NCI-H1417 (cell line): ENCODE measurements around the gene MSANTD1.
A peak's percentile ranks its signal among the peaks of the same experiment; 100 is the strongest.

ENCODE experiments used
- DNase-seq, 3 experiments: peaks; one replicate each; lab custom pipeline; 2025; lab: John Stamatoyannopoulos, UW

MSANTD1 gene

DNA sequence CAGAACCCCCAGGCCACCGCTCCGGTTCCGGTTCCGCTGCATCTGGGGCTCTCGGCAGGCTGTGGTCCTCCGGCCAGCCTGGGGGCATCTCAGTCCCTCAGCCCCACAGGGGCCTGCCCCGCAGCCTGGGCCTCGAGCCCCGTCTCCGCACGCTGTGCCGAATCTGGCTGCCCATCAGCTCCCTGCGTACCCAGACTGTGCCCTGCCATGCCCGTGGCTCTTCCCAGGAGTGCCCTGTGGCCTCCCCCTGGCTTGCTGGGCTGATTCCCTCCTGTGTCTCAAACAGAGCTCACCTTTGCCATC lies 830 bp upstream of the MSANTD1 start:
- no peak for DNase-seq

DNA sequence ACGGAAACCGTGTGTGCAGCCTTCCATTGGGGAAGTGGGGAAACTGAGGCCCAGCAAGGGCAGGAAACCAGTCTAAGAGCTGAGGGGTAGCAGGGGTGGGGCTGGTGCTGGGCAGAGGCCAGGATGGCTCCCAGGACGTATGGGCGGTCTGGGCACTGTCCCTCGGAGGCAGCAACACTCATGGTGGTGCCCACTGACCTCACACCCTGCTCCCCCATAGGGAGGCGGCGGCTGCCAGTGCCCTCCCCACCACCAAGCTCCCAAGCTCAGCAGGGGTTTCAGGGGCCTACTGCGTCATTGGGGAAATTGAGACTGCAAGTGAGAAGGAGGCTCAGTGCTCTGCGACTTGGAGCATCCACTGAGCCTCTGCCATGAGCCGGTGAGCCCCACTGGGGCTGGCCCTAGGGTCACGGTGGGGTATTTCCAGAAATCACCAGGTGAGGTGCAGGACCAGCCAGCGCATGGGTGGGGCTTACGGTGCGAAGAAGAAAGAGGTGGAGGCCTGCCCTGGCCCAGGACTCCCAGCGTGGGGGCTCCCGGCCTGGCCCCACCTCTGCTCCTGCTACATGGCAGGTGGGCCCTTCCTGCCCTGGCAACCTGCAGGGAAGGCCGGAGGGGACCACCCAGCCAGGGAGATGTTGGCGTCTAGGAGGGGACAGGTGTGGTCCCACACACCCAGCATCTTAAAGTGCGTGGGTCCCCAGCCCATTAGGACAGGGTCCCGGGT lies 915 bp downstream of the MSANTD1 start:
- no peak for DNase-seq

DNA sequence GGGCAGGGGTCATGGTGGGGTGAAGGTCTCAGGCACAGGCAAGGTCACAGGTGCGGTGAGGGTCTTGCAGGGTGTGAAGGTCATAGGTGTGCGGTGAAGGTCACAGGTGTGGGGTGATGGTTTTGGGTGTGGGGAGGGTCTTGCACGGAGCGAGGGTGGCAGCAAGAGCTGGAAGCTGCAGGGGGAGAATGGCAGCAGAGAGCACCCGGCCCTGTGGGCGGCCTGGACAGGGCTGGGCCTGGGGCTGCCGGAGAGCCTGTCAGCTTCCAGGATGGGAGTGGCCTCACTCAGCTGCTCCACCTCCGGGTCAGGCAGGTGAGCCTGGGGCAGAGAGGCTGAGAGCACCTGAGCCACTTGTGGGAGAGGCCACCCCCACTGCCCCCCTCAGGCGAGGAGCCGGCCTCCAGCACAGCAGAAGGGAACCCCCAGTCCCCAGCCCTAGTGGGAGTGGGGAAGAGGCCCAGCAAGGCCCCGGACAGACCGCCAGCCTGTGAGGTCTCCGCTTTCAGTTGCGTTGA lies 1.5 kb downstream of the MSANTD1 start:
- DNase-seq = peak in 1 of 3 experiments; percentile 70

DNA sequence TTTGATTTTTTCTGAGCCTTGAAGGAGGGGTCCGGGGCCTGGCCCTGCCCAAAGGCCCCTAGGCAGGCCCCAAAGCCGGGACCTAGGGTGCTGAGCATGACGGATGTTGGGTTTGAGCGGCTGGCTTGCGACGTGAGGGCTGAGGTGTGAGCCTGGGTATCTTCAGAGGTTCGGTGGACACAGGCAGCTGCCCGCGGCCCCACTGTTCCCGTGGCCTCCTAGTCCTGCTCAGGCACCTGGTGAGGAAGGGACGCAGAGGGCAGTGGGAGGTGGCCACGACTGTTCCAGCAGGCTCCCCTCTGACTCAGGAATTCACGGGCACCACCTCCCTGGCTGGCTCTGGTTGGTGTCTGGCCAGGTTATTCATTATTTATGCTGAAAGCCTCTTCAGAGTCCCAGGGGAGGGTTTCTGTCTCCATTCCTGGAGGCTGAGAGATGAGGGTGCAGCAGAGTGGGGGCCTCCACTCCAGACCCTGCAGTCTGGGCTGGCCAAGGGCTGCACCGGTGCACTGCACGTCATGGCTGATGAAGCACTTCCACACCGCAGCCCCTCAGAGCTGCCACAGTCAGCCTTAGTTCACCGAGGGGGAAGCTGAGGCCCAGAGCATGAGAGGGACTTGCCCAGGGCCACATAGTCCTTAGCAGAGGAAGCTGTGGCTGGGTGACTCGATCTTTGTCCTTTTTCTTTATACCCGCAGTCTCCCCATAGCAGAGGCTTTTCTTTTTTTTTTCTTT lies 2.2 kb downstream of the MSANTD1 start:
- peak in 1 of 3 experiments; percentile 93 for DNase-seq

DNA sequence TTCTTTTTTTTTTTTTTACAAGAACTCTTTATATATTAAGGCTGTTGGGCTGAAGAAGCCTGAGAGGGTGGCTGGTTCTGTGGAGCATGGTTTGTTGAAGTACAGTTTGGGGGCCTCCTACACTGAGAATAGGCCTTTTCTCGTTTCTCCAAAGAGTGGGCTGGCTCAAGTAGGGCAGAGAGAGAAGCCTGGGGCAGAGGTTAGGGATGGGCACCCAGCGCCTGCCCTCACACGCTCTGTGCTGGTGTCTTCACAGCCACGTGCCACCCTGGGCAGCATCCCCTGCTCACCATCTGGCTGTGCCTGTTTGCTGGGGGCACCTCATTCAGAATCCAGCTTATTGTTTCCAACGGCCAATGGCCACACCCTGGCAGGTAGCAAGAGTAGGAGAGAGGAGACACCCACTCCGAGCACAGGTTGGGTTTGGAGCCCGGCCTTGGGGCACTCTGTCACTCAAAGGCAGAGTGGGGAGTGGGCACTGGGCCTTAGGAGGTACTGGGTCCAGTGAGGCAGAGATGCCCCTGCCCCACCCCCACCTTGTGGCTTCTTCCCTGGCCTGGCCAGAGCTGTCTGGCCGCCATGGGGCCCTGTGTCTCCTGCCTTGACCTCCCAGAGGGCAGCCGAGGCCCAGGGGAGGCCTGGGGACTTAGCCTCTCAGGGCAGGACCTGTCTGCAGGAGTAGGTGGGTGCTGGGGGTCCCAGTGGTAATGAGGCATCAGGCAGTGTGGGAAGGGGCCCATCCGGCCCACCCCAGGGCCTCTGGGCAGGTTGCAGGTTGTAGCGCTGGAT lies 2.9 kb downstream of the MSANTD1 start:
- DNase-seq = no peak

DNA sequence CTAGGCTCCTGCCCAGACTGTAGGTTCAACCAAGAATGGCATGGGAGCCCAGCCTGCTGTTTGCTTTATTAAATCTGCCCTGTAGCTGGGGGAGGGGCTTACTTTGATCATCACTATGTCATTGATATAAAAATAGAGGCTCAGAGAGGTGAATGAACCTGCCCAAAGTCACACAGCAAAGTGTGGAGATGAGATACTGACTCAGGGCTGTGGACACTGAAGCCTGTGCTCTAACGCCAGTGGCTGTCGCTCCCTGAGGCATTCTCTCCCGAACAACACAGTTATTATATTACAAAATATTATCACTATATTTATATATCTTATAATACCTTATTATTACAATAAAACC lies 3.5 kb downstream of the MSANTD1 start:
- no peak for DNase-seq

DNA sequence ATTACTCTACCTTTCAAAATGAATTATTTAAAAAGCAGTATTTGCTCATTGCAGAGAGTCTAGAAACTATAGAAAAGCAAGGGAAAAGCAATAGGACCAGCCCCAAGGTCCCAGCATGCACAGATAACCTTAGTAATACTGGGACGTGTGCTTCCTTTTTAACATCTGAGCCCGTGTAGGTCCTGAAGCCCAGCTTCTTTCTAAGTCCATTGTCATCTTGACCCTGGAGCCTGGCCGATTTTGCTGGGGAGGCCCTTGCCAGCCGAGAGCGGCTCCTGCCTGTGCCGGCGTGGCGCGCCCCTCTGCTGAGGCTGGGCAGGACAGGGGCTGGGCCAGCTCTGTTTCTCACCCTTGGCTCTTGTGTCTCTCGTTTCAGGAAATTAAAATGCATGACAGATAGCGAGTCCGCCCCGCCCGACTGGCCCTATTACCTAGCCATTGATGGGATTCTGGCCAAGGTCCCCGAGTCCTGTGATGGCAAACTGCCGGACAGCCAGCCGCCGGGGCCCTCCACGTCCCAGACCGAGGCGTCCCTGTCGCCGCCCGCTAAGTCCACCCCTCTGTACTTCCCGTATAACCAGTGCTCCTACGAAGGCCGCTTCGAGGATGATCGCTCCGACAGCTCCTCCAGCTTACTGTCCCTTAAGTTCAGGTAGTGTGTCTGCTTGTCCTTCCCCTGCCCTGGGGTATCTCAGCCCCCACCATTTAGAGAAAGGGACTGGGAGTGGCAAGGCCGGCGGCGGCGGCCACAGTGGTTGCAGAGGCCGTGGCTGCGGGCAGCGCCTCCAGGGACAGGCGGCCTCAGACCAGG lies 4.1 kb downstream of the MSANTD1 start:
- no peak for DNase-seq

DNA sequence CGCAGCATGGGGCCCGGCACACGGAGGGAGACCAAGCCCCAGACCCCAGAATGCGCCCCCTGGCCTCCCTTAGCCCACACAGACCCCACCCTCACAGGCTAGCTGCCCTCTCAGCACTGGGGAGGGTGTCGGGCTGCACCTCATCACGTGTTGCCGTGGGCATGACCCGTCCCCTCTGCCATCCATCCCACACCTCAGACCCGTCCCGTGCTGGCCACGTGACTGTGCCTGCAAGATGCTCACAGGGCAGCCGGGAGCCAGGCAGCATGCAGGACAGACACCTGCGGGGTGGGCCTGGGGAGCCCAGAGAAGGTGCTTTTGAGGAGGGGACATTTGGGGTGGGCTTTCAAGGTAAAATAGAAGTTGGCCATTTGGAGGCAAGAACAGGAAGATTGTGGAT lies 4.8 kb downstream of the MSANTD1 start:
- no peak for DNase-seq

DNA sequence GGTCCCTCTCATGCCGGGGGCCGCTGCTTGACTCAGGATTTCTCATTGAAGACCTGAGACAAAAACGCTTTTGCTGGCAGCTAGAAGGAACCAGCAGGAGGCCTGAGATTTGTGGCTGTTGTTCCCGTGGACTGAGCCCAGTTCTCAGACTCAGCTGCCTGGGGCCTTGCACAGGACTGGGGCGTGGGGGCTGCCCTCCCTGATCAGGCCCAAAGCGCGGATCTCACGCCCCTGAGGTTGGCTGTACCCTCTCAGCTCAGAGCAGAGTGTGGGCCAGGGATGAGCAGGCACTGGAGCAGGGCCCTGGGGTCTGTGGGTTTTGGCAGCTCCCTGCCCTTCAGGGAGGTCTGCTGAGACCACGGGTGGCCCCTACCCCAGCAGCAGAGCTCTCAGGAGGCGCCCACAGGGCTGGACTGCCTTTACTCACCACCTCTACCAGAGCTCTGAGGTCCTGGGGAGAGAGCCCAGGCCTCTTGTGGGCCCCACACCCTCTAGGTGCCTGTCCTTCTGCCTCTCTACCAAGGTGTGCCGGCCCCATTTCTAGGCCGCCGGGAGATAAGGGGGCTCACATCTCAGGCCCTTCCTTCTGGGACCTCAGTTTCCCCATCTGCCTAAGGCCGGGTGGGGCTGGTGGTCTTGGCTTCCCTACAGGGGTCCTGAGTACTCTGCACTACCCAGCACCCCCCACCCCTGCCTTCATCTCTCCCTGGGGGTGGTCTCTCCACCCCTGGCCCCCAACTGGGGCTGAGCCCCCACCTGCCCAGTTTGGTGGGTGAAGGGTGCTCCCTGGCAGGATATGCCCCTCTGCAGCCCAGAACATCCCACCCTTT lies 5.6 kb downstream of the MSANTD1 start:
- DNase-seq = no peak

DNA sequence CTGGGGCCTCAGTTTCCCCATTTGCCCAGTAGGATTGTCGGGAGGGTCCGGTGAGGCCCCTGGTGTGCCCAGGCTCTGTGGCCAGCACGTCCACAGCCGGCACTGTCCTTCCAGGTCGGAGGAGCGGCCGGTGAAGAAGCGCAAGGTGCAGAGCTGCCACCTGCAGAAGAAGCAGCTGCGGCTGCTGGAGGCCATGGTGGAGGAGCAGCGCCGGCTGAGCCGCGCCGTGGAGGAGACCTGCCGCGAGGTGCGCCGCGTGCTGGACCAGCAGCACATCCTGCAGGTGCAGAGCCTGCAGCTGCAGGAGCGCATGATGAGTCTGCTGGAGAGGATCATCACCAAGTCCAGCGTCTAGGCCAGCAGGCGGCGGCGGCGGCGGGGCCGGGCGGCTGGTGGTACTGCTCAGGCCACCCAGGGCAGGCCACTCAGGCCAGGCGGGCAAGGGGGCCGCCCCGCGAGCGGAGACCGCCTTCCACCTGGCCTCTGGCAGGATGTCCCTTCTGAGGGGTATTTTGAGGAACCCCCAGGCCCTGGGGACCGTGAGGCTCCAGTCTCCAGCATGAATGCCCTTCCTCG lies 6.7 kb downstream of the MSANTD1 start:
- DNase-seq = no peak

DNA sequence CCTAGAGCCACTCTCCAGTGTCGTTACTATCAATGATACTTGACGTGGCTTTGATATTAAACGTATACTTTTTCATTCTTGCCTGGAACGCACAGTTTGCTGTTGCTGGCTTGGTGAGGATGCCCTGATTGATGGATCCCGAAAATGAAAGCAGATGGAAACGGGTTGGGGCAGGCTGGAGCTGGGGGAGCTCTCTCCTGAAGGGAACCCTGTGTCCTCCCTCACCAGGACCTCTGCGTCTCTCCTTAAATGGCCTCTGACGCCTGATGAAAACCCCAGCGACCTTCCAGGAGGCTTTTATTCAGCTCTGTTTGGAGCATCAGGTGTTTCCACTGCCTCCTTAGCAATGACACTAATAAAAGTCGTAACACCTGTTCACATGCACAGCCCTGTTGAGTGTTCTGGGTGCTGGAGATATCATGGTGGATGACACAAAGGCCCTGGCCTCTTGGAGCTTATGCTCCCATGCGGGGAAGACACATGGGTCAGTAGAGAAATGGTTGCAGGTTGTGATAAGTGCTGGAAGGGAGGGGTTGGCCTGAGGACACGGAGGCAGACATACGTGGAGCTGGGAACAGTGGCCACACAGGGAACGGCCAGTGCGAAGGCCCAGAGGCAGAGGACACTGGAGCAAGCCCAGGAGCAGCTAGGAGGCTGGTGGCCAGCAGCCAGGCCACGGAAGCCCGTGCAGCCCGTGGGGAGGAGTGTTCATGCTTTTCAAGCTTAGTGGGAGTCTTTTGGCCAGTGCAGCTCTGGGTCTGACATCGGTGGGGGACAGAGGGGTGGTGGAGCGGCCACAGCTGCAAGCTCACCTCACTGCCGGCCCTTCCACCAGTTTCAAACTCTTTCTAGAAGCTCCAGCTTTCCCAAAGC lies 7.5 kb downstream of the MSANTD1 start:
- peak in 1 of 3 experiments; percentile 4 for DNase-seq

DNA sequence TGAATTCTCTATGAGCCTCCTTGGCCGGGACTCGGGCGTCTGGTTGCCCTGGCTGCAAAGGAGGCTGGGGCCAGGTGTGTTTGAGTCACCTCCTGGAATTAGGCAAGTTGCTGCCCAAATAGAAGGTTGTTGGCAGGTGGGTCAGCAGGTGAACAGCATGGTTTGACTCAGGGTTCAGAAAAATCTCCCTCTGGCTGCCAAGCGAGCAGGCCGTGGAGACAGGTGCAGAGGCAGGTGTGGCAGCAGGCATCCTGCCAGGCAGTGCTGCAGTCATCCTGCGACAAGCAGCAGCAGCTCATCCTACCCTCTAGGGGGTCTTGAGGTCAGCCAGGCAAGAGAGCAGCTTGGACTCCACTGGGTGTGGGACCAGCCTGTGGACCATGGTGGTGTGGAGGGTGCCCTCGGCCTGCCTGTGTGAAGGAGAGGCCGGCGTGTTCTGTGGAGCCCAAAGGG lies 8.2 kb downstream of the MSANTD1 start:
- peak; percentile 50 to 80 (median 73) for DNase-seq

DNA sequence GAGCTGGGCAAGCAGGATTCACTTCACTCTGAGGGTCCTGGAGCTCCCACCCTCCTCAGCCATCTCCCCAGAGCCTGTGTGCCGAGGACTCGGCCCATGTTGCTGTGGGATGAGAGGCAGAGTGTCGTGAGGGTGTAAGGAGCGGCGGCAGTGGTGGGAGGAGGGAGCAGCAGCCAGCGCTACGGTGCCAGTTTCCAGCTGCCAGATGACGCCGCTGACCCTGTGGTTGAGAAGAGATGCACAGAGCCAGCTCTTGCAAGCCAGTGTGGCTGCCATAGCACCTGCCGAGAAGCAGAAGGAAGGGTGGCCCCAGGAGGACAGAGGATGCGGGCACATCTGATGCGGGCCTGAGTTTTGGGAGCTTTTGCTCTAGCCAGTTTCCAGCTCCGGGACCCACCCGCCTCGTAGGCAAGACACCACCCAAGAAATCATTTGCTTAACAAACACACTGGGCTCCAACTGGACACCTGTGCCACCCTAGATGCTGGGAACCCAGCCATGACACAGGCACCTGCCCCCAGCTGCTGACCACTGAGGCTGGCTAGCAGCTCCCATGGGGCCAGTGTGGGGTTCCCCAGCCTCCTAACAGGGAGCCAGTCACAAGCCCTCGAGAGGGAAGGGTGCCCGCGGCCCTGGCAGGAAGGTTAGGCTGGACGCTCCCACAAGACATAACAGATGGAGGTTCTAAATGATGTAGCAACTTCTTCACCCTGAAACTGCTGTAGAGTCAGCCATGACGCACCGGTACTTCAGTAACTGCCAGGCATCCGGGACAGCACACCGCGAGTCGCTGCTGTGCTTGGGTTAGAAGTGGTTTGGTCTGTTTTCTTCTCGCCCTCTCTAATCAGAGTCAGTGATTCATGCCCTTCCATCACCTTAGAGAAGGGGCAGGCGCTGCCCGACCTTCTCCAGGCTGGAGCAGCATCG lies 8.9 kb downstream of the MSANTD1 start:
- peak; percentile 38 to 70 (median 54) for DNase-seq

DNA sequence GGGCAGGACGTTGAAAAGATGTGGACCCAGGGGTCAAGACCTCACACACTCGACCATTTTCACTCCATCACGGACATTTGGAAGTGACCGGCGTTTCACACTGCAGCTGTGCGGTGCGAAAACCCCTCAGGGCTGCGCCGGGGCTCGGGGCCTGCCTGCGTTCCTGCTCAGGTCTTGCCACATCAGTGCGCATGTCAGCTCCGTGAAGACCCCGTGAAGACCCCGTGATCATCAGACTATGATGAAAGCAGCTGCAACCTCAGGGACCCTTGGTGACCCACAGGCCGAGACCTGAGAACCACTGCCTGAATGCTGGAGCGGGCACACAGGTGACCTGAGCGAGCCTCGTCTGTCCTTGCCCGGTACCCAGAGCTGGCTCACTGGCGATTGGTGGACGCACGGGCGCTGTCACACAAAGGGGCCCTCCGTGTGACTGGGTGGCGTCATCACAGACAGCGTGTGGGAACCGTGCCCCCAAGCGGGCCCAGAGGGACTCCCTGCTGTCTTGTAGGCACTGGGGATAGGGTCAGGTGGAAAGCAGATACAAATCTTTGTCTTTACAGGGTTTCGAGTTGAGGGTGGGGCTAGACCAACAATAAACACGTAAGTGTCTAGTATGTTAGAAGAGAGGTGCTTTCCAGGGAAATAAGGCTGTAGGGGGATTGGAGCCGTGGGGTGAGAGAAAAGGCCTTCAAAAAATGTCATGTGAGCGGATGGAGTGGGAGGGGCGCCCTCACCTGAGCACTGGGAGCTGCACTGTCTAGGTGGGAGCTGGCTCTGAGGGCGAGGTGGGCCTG lies 12.7 kb downstream of the MSANTD1 start:
- DNase-seq = no peak

DNA sequence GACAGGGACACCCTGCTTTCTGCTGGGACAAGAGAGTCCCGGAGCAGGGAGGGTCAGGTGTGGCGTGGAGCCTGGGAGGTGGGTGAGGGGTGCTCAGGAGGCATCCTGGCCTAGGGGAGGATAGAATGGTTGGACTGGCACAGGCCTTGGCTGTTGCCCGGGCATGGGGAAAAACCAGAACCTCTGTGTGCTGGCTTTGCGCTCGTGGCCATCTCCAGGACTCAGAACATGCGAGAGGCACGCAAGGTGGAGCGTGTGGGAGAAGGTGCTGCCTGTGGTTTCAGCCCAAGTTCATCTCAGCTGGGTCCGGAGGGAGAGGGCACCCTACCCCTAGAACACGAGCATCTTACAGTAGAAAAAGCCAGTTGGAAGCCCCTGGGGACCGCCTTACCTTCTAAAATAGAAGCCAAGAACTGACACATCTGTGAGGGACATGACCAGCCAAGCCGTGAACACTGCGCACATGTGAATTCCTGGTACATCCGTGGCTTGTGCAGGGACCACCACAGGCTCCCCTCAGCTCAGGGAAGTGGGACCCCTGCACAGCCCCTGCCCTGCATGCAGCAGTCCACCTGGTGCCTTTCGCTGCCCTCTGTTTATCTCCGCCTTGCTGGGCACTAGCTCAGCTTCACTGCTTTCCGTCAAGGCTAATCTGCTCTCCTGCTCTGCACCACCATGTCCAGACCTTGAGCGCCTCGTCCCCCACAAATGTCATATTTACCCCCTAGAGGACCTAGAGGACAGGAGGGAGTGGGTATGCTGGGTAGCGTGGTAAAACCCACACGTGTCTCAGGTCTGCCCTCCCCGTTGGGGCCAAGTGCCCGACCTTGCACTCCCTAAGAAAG lies 13.5 kb downstream of the MSANTD1 start:
- DNase-seq = no peak

DNA sequence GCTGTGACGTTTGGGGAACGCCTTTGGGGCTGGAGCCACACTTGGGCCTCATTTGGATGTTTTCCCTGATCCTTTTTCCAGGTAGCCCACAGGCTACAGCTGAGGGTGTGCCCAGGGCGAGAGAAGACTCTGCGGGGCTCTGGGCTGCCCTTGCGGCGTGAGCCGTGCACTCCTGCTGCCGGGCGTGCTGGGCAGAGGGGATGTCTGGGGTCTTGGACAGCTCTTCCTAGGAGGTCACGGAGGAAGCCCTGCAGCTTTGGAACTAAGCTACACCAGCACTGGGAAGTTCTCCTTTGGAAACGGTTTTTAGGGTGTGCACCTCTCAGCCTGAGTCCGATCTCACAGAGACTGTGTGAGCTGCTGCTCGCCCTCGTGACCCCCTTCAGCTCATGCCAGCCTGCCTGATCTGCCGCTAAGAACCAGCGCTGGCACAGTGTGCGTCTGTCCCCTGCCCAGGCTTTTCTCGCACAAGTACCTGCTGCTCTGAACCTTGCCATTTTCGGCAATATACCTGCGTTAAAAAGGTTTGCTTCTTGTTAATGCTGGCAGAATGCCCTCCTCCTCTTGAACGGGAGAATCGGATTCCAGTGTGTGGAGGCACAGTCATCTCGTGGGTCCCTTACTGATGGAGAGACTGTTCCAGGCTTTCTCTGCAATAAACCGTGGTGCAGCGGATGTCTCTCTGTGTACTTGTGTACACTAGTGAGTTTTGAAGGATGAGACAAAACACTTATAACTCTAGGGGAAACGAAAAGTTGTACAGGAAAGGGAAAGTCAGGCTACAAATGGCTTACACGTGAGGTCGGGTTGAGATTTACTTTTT lies 14.3 kb downstream of the MSANTD1 start:
- no peak for DNase-seq
